Right ventricle myocardium inferior (tissue), 1 donor: ENCODE results near the gene CFL2. TPM values are rescaled to one million over a fixed set of nuclear protein-coding genes. Genes with fewer than 3 reads are reported as not detected.
"Not testable (repeated sequence)": the region's sequence is repeated elsewhere in the genome, so short reads cannot be mapped to it uniquely, and the experiment has no call there.

Experiments used
- ATAC-seq: fragments of 200-7000 bp; cut with Tn5 transposase; one replicate; pipeline ENCODE4 v1.9.1; 2020; ENCODE audit warnings: mild to moderate bottlenecking, moderate library complexity
- DNase-seq: peaks from one replicate; pipeline ENCODE4 v3.0.0; 2021; ENCODE audit errors: missing footprints
- intact Hi-C: fragments of 100-400 bp; cut with DNase I; formaldehyde crosslinking; loops from one replicate; pipeline ENCODE4 v1.11.0; 2022
- long read RNA-seq: library from polyadenylated mRNA; unstranded; transcript quantifications from one replicate; pipeline ENCODE4 v2.0.0, GENCODE V29; 2021
- total RNA-seq: library from RNA; stranded (reverse); fragmentation: NEBNext Ultra II Directional; extraction: Animal tissue kit (Norgen Biotek cat#: 25700); gene quantifications from one replicate; pipeline ENCODE4 v1.2.1, GENCODE V29; 2021
- donor health status: DM: no; HTN: yes; CAD: no; lungs with severe emphysema.

CFL2 gene
- total RNA-seq, result 547 TPM
- long read RNA-seq, full-length matches to known transcripts, result 232 of 245 reads
- long read RNA-seq, partial matches to known transcripts, result 10 of 245 reads
- long read RNA-seq, other reads (novel, unspliced or antisense), result 3 of 245 reads

- ATAC-seq (peak; percentile 99), DNase-seq (peak; percentile 91)
- intact Hi-C loops, result loop anchor here (2.0 to 5.0 kb wide), 2 partner anchors 86 to 158 kb away; no protein-coding TSS in a partner anchor
These were observed at the start of gene CFL2 for GRCh38 chr14:34714320-34715126. Gene CFL2 (minus strand): TSS chr14:34714593. CDS start chr14:34714540, 53 bp downstream.

GRCh38 chr14:34755215-34755614 lies 40.8 kb upstream of the CFL2 start:
- DNase-seq (no peak), ATAC-seq (no peak)
- intact Hi-C loops, result no loop called here

- intact Hi-C loops, result no loop called here
These were observed 40.3 kb upstream of the CFL2 start for GRCh38 chr14:34754687-34755086.

GRCh38 chr14:34750670-34751069 lies 36.3 kb upstream of the CFL2 start:
- no peak for DNase-seq
- ATAC-seq, result no peak
- intact Hi-C loops, result no loop called here

More at GRCh38 chr14:34754687-34755086, 40.3 kb upstream of the CFL2 start:
- ATAC-seq (no peak), DNase-seq (no peak)

- intact Hi-C loops, result no loop called here
- ATAC-seq, result no peak
These were observed 35.8 kb upstream of the CFL2 start for GRCh38 chr14:34750233-34750632.

GRCh38 chr14:34749408-34749807 lies 35.0 kb upstream of the CFL2 start:
- intact Hi-C loops, result no loop called here
- DNase-seq (no peak), ATAC-seq (no peak)

More at GRCh38 chr14:34750233-34750632, 35.8 kb upstream of the CFL2 start:
- DNase-seq, result no peak

GRCh38 chr14:34742270-34743115 lies 28.1 kb upstream of the CFL2 start:
- no peak for ATAC-seq
- no peak for DNase-seq
- intact Hi-C loops, result no loop called here

GRCh38 chr14:34741840-34742239 lies 27.4 kb upstream of the CFL2 start:
- no peak for ATAC-seq
- DNase-seq, result no peak
- intact Hi-C loops, result no loop called here

GRCh38 chr14:34740139-34740538 lies 25.7 kb upstream of the CFL2 start:
- intact Hi-C loops, DNase-seq, ATAC-seq: not testable (repeated sequence)

GRCh38 chr14:34737079-34737478 lies 22.7 kb upstream of the CFL2 start:
- ATAC-seq, intact Hi-C loops, DNase-seq: not testable (repeated sequence)

- intact Hi-C loops, result no loop called here
- DNase-seq, result no peak
- no peak for ATAC-seq
These were observed 18.9 kb upstream of the CFL2 start for GRCh38 chr14:34733245-34733644.

GRCh38 chr14:34732802-34733201 lies 18.4 kb upstream of the CFL2 start:
- no peak for ATAC-seq
- no peak for DNase-seq
- intact Hi-C loops, result no loop called here

- ATAC-seq (no peak), DNase-seq (no peak)
- intact Hi-C loops, result no loop called here
These were observed 9.5 kb upstream of the CFL2 start for GRCh38 chr14:34723867-34724266.

GRCh38 chr14:34722723-34723545 lies 8.5 kb upstream of the CFL2 start:
- ATAC-seq (peak; percentile 48), DNase-seq (no peak)
- intact Hi-C loops, result no loop called here

GRCh38 chr14:34721129-34721528 lies 6.7 kb upstream of the CFL2 start:
- DNase-seq (no peak), ATAC-seq (no peak)
- intact Hi-C loops, result no loop called here

GRCh38 chr14:34718750-34719304 lies 4.4 kb upstream of the CFL2 start:
- ATAC-seq (no peak), DNase-seq (no peak)
- intact Hi-C loops, result no loop called here

- no peak for ATAC-seq
- no peak for DNase-seq
- intact Hi-C loops, result loop anchor here (2.0 kb wide), 1 partner anchor 86 kb away; no protein-coding TSS in a partner anchor
These were observed 902 bp upstream of the CFL2 start for GRCh38 chr14:34715127-34715863.
